DND-41 (cell line): ENCODE results near the gene HHATL.

Source experiments
- ATAC-seq: fragments of 200-7000 bp; cut with Tn5 transposase; 3 replicates; pipeline ENCODE4 v1.9.1; 2021; ENCODE audit warnings: low read depth; ENCODE audit not compliant: insufficient read depth
- DNase-seq: peaks from one replicate; pipeline ENCODE4 v3.0.0-alpha.2; 2020
- H2AFZ ChIP-seq: 2 replicates; pipeline ENCODE4 v1.6.0; 2012; ENCODE audit warnings: low read depth, low read length
- H3K27ac ChIP-seq: 2 replicates; pipeline ENCODE4 v1.5.1; 2012; ENCODE audit warnings: low read length, inconsistent platforms
- H3K27me3 ChIP-seq: fragments of 200-600 bp; sonication (generic); 2 replicates; pipeline ENCODE4 v1.6.0; 2012; ENCODE audit warnings: low read length, mild to moderate bottlenecking, inconsistent platforms; ENCODE audit not compliant: insufficient read depth, poor library complexity
- H3K36me3 ChIP-seq: 2 replicates; pipeline ENCODE4 v1.5.1; 2012; ENCODE audit warnings: low read length, inconsistent platforms; ENCODE audit not compliant: insufficient read depth
- H3K4me1 ChIP-seq: 2 replicates; pipeline ENCODE4 v1.5.1; 2012; ENCODE audit warnings: mild to moderate bottlenecking, low read length; ENCODE audit not compliant: insufficient read depth
- H3K4me2 ChIP-seq: 2 replicates; pipeline ENCODE4 v1.6.0; 2012; ENCODE audit warnings: mild to moderate bottlenecking, moderate library complexity, low read length, inconsistent platforms; ENCODE audit not compliant: insufficient read depth
- H3K4me3 ChIP-seq, 2 experiments: fragments of 200-600 bp in 1 of 2; shearing (Covaris generic) in 1 of 2; 2 replicates each; pipeline ENCODE4 v1.5.1; 2012 to 2016; ENCODE audit warnings: inconsistent platforms in 2 of 2, low read length in 2 of 2, mild to moderate bottlenecking in 2 of 2, low read depth in 1 of 2, moderate library complexity in 1 of 2
- H3K79me2 ChIP-seq: 2 replicates; pipeline ENCODE4 v1.6.0; 2012; ENCODE audit warnings: low read length, inconsistent platforms; ENCODE audit not compliant: insufficient read depth
- H3K9ac ChIP-seq: 2 replicates; pipeline ENCODE4 v1.6.0; 2012; ENCODE audit warnings: low read depth, mild to moderate bottlenecking, inconsistent platforms, low read length, moderate library complexity
- H3K9me3 ChIP-seq: 2 replicates; pipeline ENCODE4 v1.5.1; 2012; ENCODE audit warnings: low read length, moderate library complexity, mild to moderate bottlenecking, inconsistent platforms; ENCODE audit not compliant: insufficient read depth, severe bottlenecking
- H4K20me1 ChIP-seq: 2 replicates; pipeline ENCODE4 v1.6.0; 2012; ENCODE audit warnings: low read length; ENCODE audit not compliant: insufficient read depth
- EZH2 ChIP-seq: IDR thresholded peaks from 3 replicates; pipeline ENCODE4 v1.6.1; 2012; ENCODE audit warnings: borderline replicate concordance, low read depth, mild to moderate bottlenecking, moderate library complexity, low read length, inconsistent platforms; ENCODE audit not compliant: severe bottlenecking
- TF ChIP-seq, protein P1 (sequence below): IDR thresholded peaks from 2 replicates; pipeline ENCODE4 v1.5.1; 2012; ENCODE audit warnings: borderline replicate concordance, low read length, moderate library complexity, mild to moderate bottlenecking; ENCODE audit not compliant: poor library complexity, severe bottlenecking; ENCODE audit errors: extremely low read depth

HHATL gene

DNA sequence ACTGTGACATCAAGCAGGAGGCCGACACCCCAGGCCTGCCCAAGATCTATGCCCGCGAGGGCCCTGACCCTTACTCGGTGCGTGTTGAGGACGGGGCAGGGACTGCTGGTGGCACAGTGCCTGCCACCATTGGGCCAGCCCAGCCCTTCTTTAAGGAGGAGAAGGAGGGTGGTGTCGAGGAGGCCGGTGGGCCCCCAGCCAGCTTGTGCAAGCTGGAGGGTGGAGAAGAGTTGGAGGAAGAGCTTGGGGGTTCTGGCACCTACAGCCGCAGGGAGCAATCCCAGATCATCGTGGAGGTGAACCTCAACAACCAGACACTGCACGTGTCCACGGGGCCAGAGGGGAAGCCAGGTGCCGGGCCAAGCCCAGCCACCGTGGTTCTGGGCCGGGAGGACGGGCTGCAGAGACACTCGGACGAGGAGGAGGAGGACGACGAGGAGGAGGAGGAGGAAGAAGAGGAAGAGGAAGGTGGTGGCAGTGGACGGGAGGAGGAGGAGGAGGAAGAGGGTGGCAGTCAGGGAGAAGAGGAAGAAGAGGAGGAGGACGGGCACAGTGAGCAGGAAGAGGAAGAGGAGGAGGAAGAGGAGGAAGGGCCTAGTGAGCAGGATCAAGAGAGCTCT, 43.7 kb downstream of the HHATL start:
- H3K4me2 ChIP-seq, result no peak overlapping the region
- no peak overlapping the region for H3K4me3 ChIP-seq
- H4K20me1 ChIP-seq, result no peaks in the 10 kb centered on the region
- TF ChIP-seq, protein P1, sequence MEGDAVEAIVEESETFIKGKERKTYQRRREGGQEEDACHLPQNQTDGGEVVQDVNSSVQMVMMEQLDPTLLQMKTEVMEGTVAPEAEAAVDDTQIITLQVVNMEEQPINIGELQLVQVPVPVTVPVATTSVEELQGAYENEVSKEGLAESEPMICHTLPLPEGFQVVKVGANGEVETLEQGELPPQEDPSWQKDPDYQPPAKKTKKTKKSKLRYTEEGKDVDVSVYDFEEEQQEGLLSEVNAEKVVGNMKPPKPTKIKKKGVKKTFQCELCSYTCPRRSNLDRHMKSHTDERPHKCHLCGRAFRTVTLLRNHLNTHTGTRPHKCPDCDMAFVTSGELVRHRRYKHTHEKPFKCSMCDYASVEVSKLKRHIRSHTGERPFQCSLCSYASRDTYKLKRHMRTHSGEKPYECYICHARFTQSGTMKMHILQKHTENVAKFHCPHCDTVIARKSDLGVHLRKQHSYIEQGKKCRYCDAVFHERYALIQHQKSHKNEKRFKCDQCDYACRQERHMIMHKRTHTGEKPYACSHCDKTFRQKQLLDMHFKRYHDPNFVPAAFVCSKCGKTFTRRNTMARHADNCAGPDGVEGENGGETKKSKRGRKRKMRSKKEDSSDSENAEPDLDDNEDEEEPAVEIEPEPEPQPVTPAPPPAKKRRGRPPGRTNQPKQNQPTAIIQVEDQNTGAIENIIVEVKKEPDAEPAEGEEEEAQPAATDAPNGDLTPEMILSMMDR, result no peak
- TF ChIP-seq EZH2, result no peak
- H3K27ac ChIP-seq, result no peak overlapping the region
- DNase-seq, result no peak
- H3K27me3 ChIP-seq, result no peaks in the 10 kb centered on the region
- no peak overlapping the region for H3K9ac ChIP-seq
- no peaks in the 10 kb centered on the region for H3K9me3 ChIP-seq
- no peak overlapping the region for H2AFZ ChIP-seq
- H3K79me2 ChIP-seq, result no peaks in the 10 kb centered on the region
- ATAC-seq, result no peak
- no peaks in the 10 kb centered on the region for H3K36me3 ChIP-seq
- no peaks in the 10 kb centered on the region for H3K4me1 ChIP-seq

DNA sequence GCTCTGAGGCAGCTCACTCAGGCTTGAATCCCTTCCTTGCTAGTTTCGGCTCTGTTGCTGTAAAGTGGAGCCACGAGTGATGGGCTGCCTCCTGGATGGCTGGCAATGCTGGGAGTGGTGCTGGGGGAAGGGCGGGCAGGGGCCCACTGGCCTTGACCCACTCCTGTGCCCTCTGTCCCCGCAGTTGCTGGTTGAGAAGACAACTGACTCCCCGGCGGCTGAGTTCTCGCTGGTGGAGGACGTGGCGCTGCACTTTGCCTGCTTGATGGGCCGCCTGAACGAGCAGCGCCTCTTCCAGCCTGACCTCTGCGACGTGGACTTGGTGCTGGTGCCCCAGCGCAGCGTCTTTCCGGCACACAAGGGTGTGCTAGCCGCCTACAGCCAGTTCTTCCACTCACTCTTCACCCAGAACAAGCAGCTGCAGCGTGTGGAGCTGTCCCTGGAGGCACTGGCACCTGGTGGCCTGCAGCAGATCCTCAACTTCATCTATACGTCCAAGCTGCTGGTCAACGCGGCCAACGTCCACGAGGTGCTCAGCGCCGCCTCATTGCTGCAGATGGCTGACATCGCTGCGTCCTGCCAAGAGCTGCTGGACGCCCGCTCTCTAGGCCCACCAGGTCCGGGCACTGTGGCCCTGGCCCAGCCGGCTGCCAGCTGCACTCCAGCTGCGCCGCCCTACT, 44.4 kb downstream of the HHATL start:
- no peaks in the 10 kb centered on the region for H3K27me3 ChIP-seq
- no peak overlapping the region for H3K4me3 ChIP-seq
- H2AFZ ChIP-seq, result no peak overlapping the region
- no peaks in the 10 kb centered on the region for H3K4me1 ChIP-seq
- TF ChIP-seq, protein P1, result no peak
- no peak for TF ChIP-seq EZH2
- no peak overlapping the region for H3K9ac ChIP-seq
- H3K9me3 ChIP-seq, result no peaks in the 10 kb centered on the region
- H3K79me2 ChIP-seq, result no peaks in the 10 kb centered on the region
- ATAC-seq (no peak), DNase-seq (no peak)
- H4K20me1 ChIP-seq, result no peaks in the 10 kb centered on the region; the same call in 1 of the 2 replicates
- no peak overlapping the region for H3K27ac ChIP-seq
- no peak overlapping the region for H3K4me2 ChIP-seq
- H3K36me3 ChIP-seq, result no peaks in the 10 kb centered on the region

DNA sequence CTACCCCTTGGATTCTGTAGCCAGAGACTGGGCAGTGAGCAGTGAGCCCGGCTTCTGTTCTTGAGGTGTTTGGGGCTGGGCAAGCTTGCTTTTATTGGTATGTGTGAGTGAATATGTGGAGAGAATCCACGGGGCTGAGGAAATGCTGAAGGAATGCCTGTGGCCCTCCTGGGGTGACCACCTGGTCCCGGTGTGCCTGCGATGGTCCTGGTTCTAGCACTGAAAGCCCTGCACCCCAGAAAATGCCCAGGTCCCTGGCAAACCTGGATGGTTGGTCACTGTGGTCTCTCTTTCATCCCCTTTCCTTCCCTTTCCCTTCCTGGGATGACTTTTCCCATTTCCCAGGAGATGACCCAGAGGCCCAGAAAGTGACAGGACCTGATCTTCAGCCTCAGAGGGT, 44.9 kb downstream of the HHATL start:
- Histone ChIP-seq H3K4me1 (no peaks in the 10 kb centered on the region), H3K27ac (no peak overlapping the region), H2AFZ (no peak overlapping the region), H3K79me2 (no peaks in the 10 kb centered on the region), H3K9ac (no peak overlapping the region), H4K20me1 (no peaks in the 10 kb centered on the region; the same call in 1 of the 2 replicates), H3K4me2 (no peak overlapping the region), H3K36me3 (no peaks in the 10 kb centered on the region), H3K9me3 (no peaks in the 10 kb centered on the region), H3K27me3 (no peaks in the 10 kb centered on the region), H3K4me3 (no peak overlapping the region)
- TF ChIP-seq, protein P1, result no peak
- TF ChIP-seq EZH2, result no peak
- DNase-seq (no peak), ATAC-seq (no peak)
